Measurements from ENCODE around the gene PHLDA1.
A peak's percentile ranks its signal among the peaks of the same experiment; 100 is the strongest.
"Not testable (repeated sequence)": the region's sequence is repeated elsewhere in the genome, so short reads cannot be mapped to it uniquely, and the experiment has no call there.

Gene PHLDA1

DNA sequence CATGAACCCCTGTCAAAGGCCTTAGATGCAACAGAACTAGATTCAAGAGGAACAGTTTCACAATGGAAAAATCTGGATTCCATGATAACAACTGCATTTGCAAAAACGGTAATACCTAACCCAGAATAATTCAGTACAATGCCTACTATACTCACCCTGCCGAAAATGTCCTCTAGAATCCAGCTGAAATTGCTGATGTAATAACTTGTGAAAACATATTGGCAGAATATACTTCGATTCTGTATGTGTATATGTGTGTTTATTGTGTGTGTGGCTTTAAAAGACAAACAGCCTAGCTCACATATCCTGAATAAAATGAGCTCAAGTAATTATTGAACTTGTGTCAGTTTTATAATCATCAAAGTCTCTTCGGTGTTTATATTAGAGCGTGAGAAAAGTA, 46.0 kb downstream of the PHLDA1 start:
- no peak for DNase-seq (ENCODE audit: low spot score)

DNA sequence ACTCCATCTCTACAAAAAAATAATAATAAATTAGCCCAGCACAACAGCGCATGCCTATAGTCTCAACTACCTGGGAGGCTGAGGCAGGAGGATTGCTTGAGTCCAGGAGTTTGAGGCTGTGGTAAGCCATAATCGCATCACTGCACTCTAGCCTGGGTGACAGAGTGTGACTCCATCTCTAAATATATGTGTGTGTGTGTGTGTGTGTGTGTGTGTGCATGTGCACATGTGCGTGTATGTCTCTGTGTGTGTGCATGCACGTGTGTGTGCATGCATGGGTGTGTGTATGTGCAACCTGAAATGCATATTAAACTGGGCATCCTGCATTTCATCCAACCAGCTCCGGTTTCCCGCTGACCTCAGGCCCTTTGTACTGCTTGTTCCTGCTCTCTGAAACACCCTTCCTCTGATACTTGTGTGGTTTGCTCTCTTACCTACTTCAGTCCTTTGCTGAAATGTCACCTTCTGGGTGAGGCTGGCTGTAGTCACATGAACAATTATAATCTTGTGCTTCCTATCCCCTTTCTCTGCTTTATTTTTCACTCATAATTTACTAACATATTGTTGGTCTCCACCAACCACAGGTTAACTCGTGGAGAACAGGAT, 46.9 kb downstream of the PHLDA1 start:
- no peak for DNase-seq (ENCODE audit: low spot score)

DNA sequence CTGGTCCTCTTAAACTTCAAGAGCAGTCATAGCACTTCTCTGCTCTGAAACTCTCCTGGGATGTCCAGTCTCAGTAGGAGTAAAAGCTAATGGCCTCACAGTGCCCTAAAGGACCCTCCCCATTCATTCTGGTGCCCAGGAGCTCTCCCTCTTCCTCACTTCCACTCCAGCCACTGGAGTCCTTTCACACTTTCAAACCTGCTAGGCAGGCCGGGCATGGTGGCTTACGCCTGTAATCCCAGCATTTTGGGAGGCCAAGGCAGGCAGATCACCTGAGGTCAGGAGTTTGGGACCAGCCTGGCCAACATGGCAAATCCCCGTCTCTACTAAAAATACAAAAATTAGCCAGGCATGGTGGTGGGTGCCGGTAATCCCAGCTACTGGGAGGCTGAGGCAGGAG, 47.7 kb downstream of the PHLDA1 start:
- not testable (repeated sequence) for DNase-seq (ENCODE audit: low spot score)

DNA sequence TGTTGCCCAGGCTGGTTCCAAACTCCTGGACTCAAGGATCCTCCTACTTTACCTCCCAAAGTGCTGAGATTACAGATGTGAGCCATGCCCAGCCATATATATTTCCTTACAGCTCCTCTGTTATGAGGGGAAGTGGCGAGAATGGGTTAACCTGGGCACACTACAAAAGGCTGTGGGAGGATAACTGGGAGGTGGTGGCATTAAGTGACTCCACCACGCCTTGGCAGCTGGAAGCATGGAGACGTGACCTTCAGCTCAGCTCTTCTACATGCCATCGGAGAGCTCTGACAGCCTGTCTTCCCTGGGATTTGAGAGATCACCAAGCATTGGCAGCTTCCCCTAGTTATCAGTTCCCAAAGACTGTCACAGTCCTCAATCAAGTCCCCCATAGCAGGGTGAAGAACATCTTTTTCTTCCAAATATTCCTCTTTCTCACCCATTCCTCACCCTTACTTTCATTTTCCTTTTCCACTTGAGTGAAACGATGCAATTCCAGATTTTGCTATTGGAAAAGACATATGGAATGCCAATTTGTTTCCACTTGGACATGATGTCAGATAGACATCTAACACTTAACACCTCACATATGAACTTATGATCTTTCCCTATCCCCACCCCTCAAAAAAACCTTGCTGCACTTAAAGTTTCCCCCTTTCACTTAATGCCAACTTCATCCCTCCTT, 48.5 kb downstream of the PHLDA1 start:
- DNase-seq (ENCODE audit: low spot score): peak; percentile 32

DNA sequence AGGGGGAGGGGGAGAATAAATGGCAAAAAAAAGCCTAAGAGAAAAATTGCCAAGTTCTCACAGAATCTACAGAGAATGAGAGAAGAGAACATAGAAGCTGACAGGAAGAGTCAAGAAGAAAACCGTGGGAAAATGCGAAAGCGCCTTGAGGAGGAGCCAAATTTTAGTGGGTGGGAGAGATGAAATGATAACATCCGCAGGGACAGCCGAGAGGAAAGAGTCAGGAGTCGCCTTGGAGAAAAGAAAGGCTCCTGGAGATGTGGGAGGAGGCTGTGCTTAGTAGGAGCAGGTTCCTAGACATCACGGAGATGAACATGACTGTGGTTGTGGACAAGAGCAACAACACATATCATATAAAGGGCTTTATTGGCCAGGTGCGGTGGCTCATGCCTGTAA, 49.4 kb downstream of the PHLDA1 start:
- no peak for DNase-seq (ENCODE audit: low spot score)

DNA sequence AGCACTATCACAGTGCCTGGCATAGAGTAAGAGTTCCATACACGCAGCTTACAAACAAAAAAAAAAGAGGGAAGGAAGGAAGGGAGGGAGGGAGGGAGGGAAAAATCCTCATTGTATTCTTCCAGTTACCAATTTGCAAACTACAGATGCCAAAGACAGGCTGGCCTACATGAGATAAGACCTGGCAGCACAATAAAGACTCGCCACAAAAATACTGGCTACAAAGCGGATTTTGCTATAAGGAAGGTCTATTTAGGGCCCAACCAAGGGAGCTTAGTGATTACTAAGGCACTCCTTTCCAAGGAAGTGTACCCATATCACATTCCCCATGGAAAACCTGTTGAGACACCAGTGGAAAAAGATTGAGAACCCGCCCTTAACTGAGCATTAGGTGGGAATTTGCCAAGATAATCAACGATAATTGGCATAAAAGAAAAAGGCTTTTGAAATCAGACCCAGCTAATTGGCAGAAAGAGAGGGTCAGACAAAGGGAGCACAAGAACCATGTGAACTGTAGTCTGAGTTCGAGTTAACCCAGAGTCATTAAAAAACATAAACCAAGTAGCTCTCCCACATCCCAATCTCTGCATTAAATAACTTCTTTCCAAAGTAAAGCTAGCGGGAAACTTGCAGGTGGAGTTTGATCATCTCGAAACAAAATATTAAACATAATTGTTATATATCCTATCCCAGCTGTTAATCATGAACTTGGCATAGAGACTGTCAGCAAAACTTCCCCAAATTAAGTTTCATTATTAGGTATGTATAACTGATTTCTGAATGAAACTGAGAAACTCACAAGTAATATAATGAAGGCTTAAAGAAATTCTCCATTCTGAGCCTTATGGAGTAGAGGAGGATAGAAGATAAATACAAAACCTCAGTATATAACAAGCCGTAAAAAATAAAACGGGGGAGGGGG, 50.1 kb downstream of the PHLDA1 start:
- DNase-seq (ENCODE audit: low spot score): no peak

DNA sequence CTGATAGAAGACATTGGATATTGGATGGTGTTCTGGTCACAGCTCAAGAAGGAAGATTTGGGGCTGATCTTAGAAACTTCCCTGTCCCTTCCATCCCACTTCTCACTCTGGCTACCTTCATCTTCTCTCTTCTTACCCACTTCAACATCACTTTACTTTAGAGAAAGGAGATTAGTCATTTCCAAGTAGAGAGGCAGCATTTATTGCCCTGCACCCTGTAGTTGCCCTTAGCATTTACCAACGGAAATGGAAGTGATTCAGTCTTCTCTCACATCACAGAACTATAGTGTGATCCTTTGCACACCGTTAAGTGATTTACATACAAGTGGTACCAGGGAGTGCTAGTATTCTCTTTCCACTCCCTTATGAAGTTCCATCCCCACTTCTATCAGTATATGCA, 52.4 kb downstream of the PHLDA1 start:
- DNase-seq (ENCODE audit: low spot score): peak; percentile 13

DNA sequence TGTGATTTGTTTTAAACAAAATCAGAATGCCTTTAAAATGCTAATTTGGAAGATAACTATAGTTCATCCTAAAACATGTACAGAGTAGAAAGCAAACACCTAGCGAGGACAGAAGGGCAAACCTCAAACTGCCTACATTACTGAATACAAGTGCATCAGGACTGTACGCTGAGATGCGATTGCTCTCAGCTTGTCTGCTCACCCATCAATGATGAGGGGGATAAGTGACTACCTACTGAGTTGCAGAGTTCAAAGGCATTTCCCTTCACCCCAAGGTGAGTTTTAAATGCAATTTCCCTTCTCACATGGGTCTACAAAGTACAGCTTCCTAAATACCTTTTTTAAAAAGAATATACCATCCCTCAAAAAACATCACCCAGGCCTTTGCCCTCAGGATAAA, 52.9 kb downstream of the PHLDA1 start:
- no peak for DNase-seq (ENCODE audit: low spot score)

DNA sequence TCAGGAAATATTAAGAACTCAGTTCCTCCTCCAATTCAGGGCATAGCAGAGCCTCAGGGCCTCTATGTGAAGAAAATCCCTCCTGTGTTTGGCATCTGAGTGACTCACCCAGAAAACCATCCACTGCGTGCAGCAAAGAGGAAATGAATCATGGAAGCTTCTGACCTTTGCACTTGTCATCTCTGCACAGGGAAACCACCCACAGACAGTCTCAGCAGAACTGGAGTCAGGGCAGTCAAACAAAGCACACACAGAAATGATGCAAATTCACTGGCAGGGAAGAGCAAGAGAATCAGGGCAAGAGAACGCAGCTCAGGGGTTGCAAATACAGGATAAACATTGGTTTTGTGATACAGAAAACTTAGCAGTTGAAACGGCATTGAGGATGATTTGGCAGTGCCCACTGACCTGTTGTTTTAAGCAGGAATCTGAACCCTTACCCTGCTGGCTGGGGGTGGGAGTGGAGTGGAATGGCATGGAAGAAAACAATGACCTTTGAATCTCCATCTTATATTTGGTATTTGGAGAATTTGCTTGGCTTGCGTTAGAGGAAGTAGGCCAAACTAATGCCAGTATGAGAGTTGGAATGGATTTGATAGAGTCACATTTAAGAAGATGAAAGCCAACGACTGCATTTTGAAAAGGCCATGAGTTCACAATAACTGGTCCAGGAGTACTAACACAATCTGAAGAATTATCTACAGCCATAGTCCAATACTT, 53.5 kb downstream of the PHLDA1 start:
- DNase-seq (ENCODE audit: low spot score): peak; percentile 96

DNA sequence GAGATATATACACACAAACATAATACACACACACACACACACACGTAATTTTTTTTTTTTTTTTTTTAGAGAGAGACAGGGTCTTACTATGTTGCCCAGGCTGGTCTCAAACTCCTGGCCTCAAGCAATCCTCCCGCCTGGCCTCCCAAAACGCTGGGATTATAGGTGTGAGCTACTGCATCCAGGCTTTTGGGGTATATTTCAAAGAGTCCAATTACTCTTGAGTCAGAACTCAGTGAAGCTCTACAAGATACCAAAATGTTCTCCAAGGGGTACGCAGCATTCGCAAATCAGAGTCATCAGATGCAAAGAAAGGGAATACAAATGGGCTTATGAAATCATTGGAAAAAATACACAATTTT, 54.0 kb downstream of the PHLDA1 start:
- no peak for DNase-seq (ENCODE audit: low spot score)

DNA sequence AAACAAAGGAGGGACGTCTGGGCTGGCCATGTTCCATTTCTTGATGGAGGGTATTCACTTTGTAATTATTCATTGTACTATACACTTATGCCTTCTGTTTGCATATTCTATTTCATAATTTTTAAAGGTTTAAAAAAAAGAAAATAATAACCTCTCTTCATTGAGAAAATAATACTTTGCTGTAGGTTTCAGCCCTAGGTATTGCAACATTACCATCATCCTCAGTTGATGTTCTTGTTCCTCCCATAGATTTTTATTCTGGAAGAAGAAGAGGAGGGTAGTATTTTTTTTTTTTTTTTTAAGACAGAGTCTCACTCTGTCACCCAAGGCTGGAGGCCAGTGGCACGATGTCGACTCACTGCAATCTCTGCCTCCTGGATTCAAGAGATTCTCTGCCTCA, 54.7 kb downstream of the PHLDA1 start:
- DNase-seq (ENCODE audit: low spot score): no peak

DNA sequence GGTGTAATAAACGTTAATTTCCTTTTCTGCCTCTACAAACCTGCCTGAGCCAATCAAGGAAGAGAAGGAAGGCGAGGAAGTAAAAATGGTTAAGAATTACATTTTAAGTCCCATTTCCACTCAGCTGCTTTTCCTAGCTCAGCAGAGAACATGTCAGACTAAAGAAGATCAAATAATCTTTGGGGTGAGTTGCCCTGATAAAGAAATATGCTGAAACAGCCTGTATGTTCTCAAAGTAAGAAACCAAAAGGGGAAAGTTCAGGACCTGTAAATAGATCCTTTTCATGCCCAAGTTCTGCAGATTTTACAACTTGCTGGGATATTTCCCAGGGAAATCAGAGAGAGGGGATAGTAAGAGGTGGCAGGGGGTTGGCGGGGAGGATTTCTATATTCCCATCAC, 55.5 kb downstream of the PHLDA1 start:
- DNase-seq (ENCODE audit: low spot score): no peak

DNA sequence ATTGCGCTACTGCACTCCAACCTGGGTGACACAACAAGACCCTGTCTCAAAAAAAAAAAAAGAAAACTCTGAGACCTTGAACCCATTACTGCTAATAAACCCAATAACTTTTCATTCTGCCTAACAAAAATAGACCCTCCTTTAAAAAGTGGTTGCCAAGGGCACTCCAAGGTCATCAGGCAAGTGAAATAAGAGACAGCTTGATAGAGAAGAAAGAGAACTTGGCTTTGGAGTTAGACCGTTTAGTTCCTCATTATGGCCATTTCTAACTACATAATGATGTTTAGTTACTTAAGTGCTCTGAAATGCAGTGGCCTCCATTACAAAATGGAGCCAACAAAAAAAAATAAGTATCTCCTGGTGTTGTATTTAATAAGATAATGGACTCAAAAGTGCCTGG, 55.9 kb downstream of the PHLDA1 start:
- DNase-seq (ENCODE audit: low spot score): no peak

Data from AG08395 (cell line).